ENCODE results near the gene IFITM2. TPM values are rescaled to one million over a fixed set of nuclear protein-coding genes. Genes with fewer than 3 reads are reported as not detected.
"Not testable (repeated sequence)": the region's sequence is repeated elsewhere in the genome, so short reads cannot be mapped to it uniquely, and the experiment has no call there.

Gene IFITM2
- total RNA-seq, 1 donor from 2014 or later, result 689 TPM

DNA sequence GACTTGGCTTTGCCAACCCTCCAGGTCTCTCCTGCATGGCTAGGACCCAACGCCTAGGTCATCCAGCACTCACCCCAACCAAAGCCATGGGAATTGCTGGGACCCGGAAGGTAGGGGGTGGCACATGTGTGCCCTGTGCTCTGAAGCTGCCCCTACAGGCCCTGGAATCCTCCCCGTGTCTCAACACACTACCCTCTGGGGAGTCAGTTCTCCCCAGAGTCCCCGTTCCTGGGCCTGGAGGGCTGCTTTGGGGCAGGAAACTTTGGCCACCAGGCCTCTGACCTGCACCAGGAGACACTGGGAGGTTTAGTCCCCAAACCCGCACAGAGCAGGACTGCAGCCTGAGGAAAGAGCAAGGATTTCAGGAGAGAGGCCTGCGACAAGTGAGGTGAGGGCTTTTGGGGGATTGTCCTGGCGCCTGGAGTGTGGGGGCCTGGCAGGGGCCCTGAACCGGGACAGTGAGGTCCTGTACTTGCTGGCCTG, 5.7 kb downstream of the IFITM2 start:
- no peaks in the 10 kb centered on the region for H3K27me3 Mint-ChIP-seq (ENCODE audit: low read depth)
- intact Hi-C loops (cut with micrococcal nuclease), result loop anchor here (2.0 to 5.0 kb wide), 5 partner anchors 13 to 106 kb away; partner anchors contain the start of genes BET1L, PSMD13, RIC8A and SIRT3
- peaks cover 58% of the 10 kb centered on the region for H3K36me3 Mint-ChIP-seq (ENCODE audit: low read depth)
- H3K27ac Mint-ChIP-seq, result peak overlapping the region; percentile 91
- DNase-seq (ENCODE audit: low spot score), result no peak
- H3K4me1 Mint-ChIP-seq (ENCODE audit: low read depth), result peaks cover 34% of the 10 kb centered on the region
- H3K4me3 Mint-ChIP-seq (ENCODE audit: low read depth), result peak overlapping the region; percentile 90
- H3K9me3 Mint-ChIP-seq, result no peaks in the 10 kb centered on the region

DNA sequence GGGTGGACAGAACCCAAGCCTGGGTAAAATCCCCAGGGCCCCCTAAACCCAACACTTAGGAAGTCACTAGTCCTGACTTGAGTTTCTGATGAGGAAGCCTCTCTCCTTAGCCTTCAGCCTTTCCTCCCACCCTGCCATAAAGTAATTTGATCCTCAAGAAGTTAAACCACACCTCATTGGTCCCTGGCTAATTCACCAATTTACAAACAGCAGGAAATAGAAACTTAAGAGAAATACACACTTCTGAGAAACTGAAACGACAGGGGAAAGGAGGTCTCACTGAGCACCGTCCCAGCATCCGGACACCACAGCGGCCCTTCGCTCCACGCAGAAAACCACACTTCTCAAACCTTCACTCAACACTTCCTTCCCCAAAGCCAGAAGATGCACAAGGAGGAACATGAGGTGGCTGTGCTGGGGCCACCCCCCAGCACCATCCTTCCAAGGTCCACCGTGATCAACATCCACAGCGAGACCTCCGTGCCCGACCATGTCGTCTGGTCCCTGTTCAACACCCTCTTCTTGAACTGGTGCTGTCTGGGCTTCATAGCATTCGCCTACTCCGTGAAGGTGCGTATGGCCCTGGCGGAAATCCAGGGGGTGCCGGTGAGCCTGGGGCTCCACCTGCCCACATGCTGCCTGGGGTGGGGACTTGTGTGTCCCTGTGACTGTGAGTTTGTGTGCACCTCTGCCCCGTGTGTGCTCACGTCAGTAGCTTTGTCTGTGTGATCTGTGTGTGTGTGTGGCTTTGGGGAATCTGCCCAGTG, 6.4 kb downstream of the IFITM2 start, which contains the start of gene IFITM1:
TSS of gene IFITM1 (plus strand) at position 254 of the 767 bp plus-strand sequence. CDS start at position 385, 131 bp downstream.
- Mint-ChIP-seq H3K9me3 (no peaks in the 10 kb centered on the region), H3K36me3 (ENCODE audit: low read depth) (peaks cover 51% of the 10 kb centered on the region), H3K4me1 (ENCODE audit: low read depth) (peaks cover 34% of the 10 kb centered on the region), H3K27ac (peak within 1 kb of the TSS; percentile 91), H3K27me3 (ENCODE audit: low read depth) (no peaks in the 10 kb centered on the region), H3K4me3 (ENCODE audit: low read depth) (peak within 1 kb of the TSS; percentile 90)
- intact Hi-C loops (cut with micrococcal nuclease), result loop anchor here (2.0 to 5.0 kb wide), 5 partner anchors 13 to 107 kb away; partner anchors contain the start of genes BET1L, PSMD13, RIC8A and SIRT3
- DNase-seq (ENCODE audit: low spot score), result peak; percentile 74

DNA sequence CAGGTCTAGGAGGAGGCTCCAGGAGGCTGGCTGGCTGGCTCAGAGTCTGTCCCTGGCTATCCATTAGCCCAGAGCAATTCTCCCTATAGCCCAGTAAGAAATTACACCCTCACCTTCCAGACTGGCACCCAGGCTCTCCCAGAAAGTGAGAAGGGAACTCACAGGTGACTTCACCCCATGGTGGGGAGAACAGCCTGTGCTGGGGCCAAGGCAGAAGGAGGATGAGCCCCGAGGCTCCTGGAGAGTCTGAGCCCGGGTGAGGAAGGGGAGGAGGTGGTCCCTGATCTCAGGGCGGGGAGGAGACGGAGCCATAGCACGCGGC, 6.9 kb downstream of the IFITM2 start:
- H3K36me3 Mint-ChIP-seq (ENCODE audit: low read depth), result peaks cover 46% of the 10 kb centered on the region
- not testable (repeated sequence) for DNase-seq (ENCODE audit: low spot score); H3K27me3 Mint-ChIP-seq (ENCODE audit: low read depth); H3K9me3 Mint-ChIP-seq
- intact Hi-C loops (cut with micrococcal nuclease), result loop anchor here (5.0 kb wide), 1 partner anchor 107 kb away; the partner anchor contains the start of genes BET1L and RIC8A
- peaks cover 33% of the 10 kb centered on the region for H3K4me1 Mint-ChIP-seq (ENCODE audit: low read depth)
- peak overlapping the region; percentile 90 for H3K4me3 Mint-ChIP-seq (ENCODE audit: low read depth)
- H3K27ac Mint-ChIP-seq, result peak overlapping the region; percentile 91

DNA sequence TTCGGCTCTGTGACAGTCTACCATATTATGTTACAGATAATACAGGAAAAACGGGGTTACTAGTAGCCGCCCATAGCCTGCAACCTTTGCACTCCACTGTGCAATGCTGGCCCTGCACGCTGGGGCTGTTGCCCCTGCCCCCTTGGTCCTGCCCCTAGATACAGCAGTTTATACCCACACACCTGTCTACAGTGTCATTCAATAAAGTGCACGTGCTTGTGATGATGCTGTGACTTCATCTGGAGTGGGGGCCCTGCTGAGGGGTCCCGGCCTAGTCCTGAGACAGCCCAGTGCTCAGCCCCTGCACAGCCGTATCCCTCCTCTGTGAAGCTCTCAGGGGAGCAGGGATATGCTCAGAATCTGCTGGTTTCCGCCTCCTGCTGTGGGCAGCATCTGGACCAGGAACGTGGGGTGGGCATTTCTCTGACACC, 7.5 kb downstream of the IFITM2 start:
- peaks cover 45% of the 10 kb centered on the region for H3K36me3 Mint-ChIP-seq (ENCODE audit: low read depth)

DNA sequence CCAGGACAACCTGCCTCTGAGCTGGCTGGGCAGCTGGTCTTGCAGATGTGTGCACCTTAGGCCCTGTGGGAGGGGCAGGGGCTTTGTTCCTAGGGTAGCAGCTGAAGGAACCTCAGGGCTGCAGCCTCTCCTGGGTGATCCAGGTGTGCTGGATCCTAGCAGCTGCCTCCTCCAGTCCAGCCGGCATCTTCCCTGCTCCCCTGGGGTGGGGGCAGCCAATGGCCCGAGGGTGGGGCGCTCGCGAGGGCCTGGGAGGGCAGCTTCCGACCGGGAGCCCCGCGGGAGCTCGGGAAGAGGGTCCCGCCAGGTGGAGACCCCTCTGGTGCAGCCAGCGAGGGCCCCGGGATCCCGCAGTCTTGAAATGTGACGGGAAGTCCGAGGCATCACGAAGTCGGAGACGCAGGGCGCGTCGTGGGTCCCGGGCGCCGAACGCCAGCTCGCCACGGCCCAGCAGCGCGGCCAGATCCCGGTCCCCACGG, 7.9 kb downstream of the IFITM2 start:
- Mint-ChIP-seq H3K27me3 (ENCODE audit: low read depth) (no peaks in the 10 kb centered on the region), H3K9me3 (no peaks in the 10 kb centered on the region), H3K4me3 (ENCODE audit: low read depth) (peak overlapping the region; percentile 90), H3K27ac (peak overlapping the region; percentile 91), H3K4me1 (ENCODE audit: low read depth) (peaks cover 39% of the 10 kb centered on the region), H3K36me3 (ENCODE audit: low read depth) (peaks cover 50% of the 10 kb centered on the region)
- intact Hi-C loops (cut with micrococcal nuclease), result no loop called here
- no peak for DNase-seq (ENCODE audit: low spot score)

More for the DNA sequence above, 7.5 kb downstream of the IFITM2 start:
- Mint-ChIP-seq H3K27ac (peak overlapping the region; percentile 91), H3K27me3 (ENCODE audit: low read depth) (no peaks in the 10 kb centered on the region), H3K9me3 (no peaks in the 10 kb centered on the region), H3K4me1 (ENCODE audit: low read depth) (peaks cover 35% of the 10 kb centered on the region), H3K4me3 (ENCODE audit: low read depth) (peak overlapping the region; percentile 90)
- intact Hi-C loops (cut with micrococcal nuclease), result no loop called here
- no peak for DNase-seq (ENCODE audit: low spot score)

DNA sequence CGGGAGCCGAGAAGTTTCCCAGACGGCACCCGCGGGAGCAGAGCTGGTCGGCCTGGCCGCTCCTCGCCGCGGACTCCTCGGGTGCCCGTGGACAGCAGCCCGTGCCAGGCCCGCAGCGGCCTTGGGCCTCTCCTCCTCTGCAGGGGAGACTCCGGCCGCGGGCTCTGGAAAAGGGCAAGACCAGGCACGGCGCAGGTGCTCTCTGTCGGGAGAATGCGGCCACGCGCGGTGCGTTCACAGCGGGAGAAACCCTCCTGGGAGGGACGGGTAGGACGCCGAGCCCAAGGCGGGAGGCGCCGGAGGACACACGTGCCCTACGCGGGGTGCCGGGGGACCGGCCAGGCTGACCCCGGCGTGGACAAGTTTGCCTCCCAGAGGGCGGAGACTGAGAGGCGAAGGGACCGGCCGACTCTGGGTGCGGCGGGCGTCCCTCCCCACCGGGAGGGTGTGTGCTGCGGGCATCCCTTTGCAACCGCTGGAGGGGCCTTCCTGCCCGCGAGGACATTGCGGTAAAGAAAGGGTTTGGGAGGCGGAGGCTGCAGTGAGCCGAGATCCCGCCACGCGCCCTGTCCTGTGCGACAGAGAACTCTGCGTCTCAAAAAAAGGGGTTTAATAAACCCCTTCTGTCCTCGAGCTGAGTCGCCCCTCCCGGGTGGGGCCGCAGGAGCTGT, 8.6 kb downstream of the IFITM2 start:
- Mint-ChIP-seq H3K36me3 (ENCODE audit: low read depth) (peaks cover 53% of the 10 kb centered on the region), H3K27me3 (ENCODE audit: low read depth) (no peaks in the 10 kb centered on the region), H3K4me1 (ENCODE audit: low read depth) (peaks cover 42% of the 10 kb centered on the region), H3K4me3 (ENCODE audit: low read depth) (peak overlapping the region; percentile 86), H3K9me3 (no peaks in the 10 kb centered on the region), H3K27ac (peak overlapping the region; percentile 88)
- intact Hi-C loops (cut with micrococcal nuclease), result no loop called here
- no peak for DNase-seq (ENCODE audit: low spot score)

DNA sequence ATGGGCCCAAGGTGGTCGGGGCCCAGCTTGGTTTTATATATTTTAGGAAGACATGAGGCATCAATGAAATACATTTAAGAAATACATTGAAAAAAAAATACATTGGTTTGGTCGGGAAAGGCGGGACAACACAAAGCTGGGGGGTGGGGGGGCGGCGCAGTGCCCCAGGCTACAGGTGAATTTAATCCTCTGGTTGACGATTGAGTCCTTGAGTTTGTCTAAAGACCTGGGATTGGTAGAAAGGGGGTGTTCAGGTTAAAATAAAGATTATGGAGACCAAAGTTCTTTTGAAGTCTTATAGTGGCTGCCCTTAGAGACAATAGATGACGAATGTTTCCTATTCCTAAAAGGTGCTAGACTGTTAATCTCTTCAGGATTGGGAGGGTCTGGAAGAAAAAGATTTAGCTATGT, 9.3 kb downstream of the IFITM2 start:
- intact Hi-C loops (cut with micrococcal nuclease), result no loop called here
- peaks cover 39% of the 10 kb centered on the region for H3K4me1 Mint-ChIP-seq (ENCODE audit: low read depth)
- H3K9me3 Mint-ChIP-seq, result no peaks in the 10 kb centered on the region
- H3K27me3 Mint-ChIP-seq (ENCODE audit: low read depth), result no peaks in the 10 kb centered on the region
- peaks cover 51% of the 10 kb centered on the region for H3K36me3 Mint-ChIP-seq (ENCODE audit: low read depth)
- H3K27ac Mint-ChIP-seq, result peak overlapping the region; percentile 88
- DNase-seq (ENCODE audit: low spot score), result no peak
- H3K4me3 Mint-ChIP-seq (ENCODE audit: low read depth), result peak overlapping the region; percentile 86

DNA sequence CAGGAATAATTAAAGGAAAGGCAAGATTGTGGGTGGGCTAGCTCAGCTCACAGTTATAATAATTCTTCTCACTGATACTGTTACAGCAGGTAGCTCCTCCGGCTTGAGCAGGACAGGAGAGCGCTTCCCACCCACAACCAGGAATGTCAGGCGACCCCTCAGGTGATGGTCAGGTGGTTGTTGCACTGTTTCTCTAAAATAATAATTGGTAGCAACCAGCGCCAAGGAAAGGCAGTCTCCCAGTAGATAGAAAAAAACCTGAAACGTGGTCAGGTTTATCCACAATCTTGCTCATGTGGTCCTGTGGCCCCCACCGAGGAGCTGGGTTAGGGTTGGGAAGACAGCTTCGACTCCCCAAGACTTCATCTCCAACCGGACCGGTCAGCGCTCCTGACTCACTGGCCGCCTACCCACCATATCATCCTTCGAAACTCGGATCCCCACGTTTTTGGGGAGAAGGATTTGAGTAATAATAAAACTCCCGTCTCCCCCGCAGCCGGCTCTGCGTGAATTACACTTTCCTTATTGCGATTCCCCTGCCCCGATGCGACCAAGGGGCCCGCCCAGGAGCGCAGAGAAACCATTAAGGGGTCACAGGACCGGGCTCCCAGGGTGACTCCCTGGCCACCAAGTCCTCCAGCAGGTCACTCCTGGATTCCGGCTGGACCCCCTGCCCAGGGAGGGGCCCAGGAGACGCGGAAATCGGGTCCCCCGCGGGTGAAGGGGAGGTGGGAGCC, 10.2 kb downstream of the IFITM2 start:
- H3K27me3 Mint-ChIP-seq (ENCODE audit: low read depth); DNase-seq (ENCODE audit: low spot score); H3K9me3 Mint-ChIP-seq; intact Hi-C loops (cut with micrococcal nuclease): not testable (repeated sequence)
- Mint-ChIP-seq H3K4me1 (ENCODE audit: low read depth) (peaks cover 34% of the 10 kb centered on the region), H3K36me3 (ENCODE audit: low read depth) (peaks cover 49% of the 10 kb centered on the region), H3K4me3 (ENCODE audit: low read depth) (peak overlapping the region; percentile 86), H3K27ac (peak overlapping the region; percentile 88)

DNA sequence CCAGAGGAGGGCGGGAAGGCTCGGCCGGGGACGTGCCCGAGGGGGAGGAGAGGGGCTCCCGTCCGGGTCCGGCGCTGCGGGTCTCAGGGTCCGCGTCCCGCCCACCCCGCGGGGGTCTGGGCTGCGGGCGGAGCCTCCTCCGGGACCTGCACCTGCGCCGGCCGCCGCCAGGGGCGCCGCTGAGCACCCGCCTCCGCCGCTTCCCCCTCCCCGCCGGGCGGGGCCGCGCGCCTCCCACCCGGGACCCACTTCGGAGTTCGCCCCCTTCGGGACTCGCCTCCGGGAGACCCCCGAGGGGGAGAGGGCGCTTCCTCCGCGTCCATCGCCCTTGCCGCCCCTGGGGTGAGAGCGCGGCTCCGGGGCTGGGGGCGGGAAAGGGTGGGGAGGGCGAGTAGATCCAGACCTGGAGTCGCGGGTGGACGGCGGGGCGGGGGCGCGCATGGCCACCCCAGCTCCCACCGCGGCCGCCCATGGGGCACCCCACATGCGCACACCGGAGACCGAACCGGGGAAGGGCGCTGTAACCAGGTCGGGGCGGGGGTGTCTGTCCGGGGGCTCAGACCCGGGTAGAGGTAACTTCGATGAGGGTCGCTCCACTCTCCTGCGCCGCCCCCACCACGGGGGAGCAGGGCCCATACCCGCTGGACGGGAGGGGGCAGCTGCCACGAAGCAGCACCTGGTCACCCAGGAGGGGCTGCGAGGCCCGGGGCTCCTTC, 10.9 kb downstream of the IFITM2 start:
- H3K27me3 Mint-ChIP-seq (ENCODE audit: low read depth); H3K27ac Mint-ChIP-seq; H3K4me3 Mint-ChIP-seq (ENCODE audit: low read depth); DNase-seq (ENCODE audit: low spot score); H3K9me3 Mint-ChIP-seq; intact Hi-C loops (cut with micrococcal nuclease): not testable (repeated sequence)
- Mint-ChIP-seq H3K36me3 (ENCODE audit: low read depth) (peaks cover 49% of the 10 kb centered on the region), H3K4me1 (ENCODE audit: low read depth) (peaks cover 28% of the 10 kb centered on the region)

DNA sequence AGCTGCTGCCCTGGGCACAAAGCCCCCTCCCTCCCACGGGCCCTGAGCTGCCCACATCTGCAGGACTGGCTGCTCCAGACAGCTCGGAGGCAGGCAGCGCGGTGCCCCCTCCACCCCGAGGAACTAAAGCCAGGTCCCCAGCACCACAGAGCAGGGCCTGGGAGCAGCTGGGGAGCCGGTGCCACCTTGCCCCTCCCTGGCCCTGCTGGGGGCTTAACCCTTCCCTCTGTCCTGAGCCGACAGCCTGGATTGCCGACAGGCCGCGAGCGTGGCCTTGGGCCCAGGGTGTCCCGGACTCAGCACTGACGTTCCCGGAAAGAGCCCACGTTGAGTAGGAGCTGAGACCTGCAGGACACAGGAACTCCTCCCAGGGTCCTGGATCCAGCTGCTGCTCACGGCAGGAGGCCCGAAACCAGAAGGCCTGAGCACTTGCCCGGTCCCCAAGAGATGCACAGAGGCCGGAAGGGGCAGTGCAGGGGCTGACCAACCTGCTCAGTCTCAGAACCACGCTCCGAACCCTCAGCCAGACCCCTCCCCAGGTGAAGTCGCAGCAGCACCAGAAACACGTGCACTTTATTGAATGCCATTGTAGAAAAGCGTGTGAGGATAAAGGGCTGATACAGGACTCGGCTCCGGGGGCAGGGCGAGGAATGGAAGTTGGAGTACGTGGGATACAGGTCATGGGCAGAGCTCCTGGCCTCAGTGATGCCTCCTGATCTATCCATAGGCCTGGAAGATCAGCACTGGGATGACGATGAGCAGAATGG, 11.7 kb downstream of the IFITM2 start:
- H3K4me3 Mint-ChIP-seq (ENCODE audit: low read depth), result peak overlapping the region; percentile 79
- H3K4me1 Mint-ChIP-seq (ENCODE audit: low read depth), result peaks cover 32% of the 10 kb centered on the region
- H3K27ac Mint-ChIP-seq, result peak overlapping the region; percentile 67
- H3K36me3 Mint-ChIP-seq (ENCODE audit: low read depth), result peaks cover 44% of the 10 kb centered on the region
- H3K27me3 Mint-ChIP-seq (ENCODE audit: low read depth); intact Hi-C loops (cut with micrococcal nuclease); H3K9me3 Mint-ChIP-seq; DNase-seq (ENCODE audit: low spot score): not testable (repeated sequence)

DNA sequence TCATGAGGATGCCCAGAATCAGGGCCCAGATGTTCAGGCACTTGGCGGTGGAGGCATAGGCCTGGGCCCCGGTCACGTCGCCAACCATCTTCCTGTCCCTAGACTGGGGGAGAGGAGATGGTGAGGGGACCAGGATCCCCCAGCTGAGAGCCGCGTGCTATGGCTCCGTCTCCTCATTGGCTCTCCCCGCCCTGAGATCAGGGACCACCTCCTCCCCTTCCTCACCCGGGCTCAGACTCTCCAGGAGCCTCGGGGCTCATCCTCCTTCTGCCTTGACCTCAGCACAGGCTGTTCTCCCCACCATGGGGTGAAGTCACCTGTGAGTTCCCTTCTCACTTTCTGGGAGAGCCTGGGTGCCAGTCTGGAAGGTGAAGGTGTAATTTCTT, 12.3 kb downstream of the IFITM2 start:
- DNase-seq (ENCODE audit: low spot score); intact Hi-C loops (cut with micrococcal nuclease); H3K9me3 Mint-ChIP-seq; H3K27me3 Mint-ChIP-seq (ENCODE audit: low read depth): not testable (repeated sequence)
- peak overlapping the region; percentile 79 for H3K4me3 Mint-ChIP-seq (ENCODE audit: low read depth)
- peak overlapping the region; percentile 67 for H3K27ac Mint-ChIP-seq
- peaks cover 38% of the 10 kb centered on the region for H3K36me3 Mint-ChIP-seq (ENCODE audit: low read depth)
- H3K4me1 Mint-ChIP-seq (ENCODE audit: low read depth), result peaks cover 38% of the 10 kb centered on the region

Data from activated T-helper 2 cell treated with anti-CD3 and anti-CD28 coated beads, Interferon-gamma antibody, Interleukin-2, Interleukin-4, amounts not matched to agents 10 μg/mL and 5 μg/mL and 100 μg/mL, durations not matched to agents 14 hours and 24 hours and 36 hours (primary cell).